22Rv1 (cell line): ENCODE data around the gene GALNTL6.

Source experiments
- H3K27ac ChIP-seq: fragments of 450-650 bp; 2 replicates; pipeline ENCODE4 v1.5.1; 2017
- CTCF ChIP-seq: fragments of 450-650 bp; IDR thresholded peaks from 2 replicates; pipeline ENCODE4 v1.5.1; 2017; ENCODE audit warnings: mild to moderate bottlenecking
- ZFX ChIP-seq: fragments of 450-650 bp; IDR thresholded peaks from 2 replicates; pipeline ENCODE4 v1.6.1; 2017; ENCODE audit warnings: antibody characterized with exemption, borderline replicate concordance

The GALNTL6 gene

GRCh38 chr4:172858731-172859230 lies 1045.6 kb downstream of the GALNTL6 start:
- TF ChIP-seq CTCF, result no peak
- TF ChIP-seq ZFX, result no peak
- no peak overlapping the region for H3K27ac ChIP-seq

- no peak overlapping the region for H3K27ac ChIP-seq
- TF ChIP-seq CTCF, result no peak
- TF ChIP-seq ZFX, result no peak
Observed at GRCh38 chr4:172865103-172865502, 1051.9 kb downstream of the GALNTL6 start.

GRCh38 chr4:172865531-172866127 lies 1052.4 kb downstream of the GALNTL6 start:
- H3K27ac ChIP-seq, result no peak overlapping the region

GRCh38 chr4:172866421-172866820 lies 1053.2 kb downstream of the GALNTL6 start:
- no peak overlapping the region for H3K27ac ChIP-seq
- TF ChIP-seq ZFX (no peak), CTCF (no peak)

More at GRCh38 chr4:172865531-172866127, 1052.4 kb downstream of the GALNTL6 start:
- TF ChIP-seq ZFX, result no peak
- no peak for TF ChIP-seq CTCF

GRCh38 chr4:172867835-172868234 lies 1054.6 kb downstream of the GALNTL6 start:
- TF ChIP-seq CTCF (no peak), ZFX (no peak)
- H3K27ac ChIP-seq, result no peak overlapping the region

- no peak for TF ChIP-seq ZFX
- H3K27ac ChIP-seq, result no peak overlapping the region
Observed at GRCh38 chr4:172868271-172868670, 1055.1 kb downstream of the GALNTL6 start.

- TF ChIP-seq ZFX (no peak), CTCF (no peak)
- H3K27ac ChIP-seq, result no peak overlapping the region
Observed at GRCh38 chr4:172869621-172870268, 1056.5 kb downstream of the GALNTL6 start.
